Stimulated activated CD4-positive, alpha-beta T cell treated with anti-CD3 and anti-CD28 coated beads, Interleukin-4, amount 100 ng/mL, for 48 hours (primary cell): Measurements from ENCODE around the gene VGF.
"Not testable (repeated sequence)": the region's sequence is repeated elsewhere in the genome, so short reads cannot be mapped to it uniquely, and the experiment has no call there.

Experiments used
- DNase-seq, 2 donors: peaks; one replicate each; pipeline ENCODE4 v3.0.0-alpha.2; 2020; ENCODE audit warnings: low read depth in 2 of 2

VGF gene

DNA sequence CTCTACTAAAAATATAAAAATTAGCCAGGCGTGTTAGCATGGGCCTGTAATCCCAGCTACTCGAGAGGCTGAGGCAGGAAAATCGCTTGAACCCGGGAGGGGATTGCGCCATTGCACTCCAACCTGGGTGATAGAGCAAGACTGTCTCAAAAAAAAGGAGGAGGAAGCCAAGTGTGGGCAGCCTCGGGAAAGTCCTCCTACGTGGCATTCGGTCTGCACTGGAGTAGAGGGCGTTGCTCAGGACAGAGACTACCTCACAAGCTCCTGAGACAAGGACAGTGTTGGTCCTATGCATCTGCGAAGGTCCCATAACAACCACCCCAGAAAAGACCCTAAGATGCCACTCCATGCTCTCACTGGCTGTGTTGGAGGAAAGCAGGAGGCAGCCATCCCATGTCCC is 48.5 kb downstream of the VGF start:
- no peak for DNase-seq

DNA sequence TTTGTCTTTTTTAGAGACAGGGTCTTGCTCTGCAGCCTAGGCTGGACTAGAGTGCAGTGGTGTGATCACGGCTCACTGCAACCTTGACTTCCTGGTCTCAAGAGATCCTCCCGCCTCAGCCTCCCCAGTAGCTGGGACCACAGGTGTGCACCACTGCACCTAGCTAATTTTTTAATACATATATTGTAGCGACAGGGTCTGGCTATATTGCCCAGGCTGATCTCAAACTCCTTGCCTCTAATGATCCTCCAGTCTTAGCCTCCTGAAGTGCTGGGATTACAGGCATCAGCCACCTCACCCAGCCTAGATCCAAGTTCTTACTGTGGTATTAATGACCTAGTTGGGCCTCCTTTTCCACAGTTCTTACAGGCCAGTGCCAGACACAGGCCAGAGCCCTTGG is 50.2 kb downstream of the VGF start:
- DNase-seq = no peak

DNA sequence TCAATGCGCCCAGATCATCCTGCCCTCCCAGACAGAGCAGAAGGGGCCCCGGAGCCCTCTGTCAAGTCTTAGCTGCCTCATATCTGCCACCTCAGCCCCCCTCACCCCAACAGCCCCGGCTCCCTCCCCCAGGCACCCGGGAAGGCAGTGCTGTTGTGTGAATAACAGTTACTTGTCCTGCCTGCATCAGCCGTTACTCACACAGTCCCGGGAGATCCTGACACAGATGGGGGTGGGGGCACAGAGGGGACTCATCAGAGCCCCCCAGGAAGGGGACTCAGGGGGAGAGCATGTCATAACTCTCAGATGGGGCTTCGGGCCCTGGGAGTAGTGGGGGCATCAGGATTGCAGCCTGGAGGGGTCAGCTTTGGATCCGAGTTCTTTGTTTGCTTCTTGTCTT is 50.9 kb downstream of the VGF start:
- no peak for DNase-seq

DNA sequence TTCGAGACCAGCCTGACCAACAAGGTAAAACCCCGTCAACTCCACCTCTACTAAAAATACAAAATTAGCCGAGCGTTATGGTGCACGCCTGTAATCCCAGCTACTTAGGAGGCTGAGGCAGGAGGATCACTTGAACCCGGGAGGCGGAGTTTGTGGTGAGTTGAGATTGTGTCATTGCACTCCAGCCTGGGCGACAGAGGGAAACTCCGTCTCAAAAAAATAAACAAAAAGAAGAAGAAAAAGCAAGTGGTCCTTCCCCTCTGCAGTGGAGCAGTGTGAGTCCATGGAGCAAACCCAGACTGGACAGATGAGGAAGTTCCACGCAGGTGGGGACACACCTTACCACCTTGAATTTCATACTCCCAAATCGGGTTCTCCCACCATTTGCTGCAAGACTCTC is 51.5 kb downstream of the VGF start:
- DNase-seq = no peak

DNA sequence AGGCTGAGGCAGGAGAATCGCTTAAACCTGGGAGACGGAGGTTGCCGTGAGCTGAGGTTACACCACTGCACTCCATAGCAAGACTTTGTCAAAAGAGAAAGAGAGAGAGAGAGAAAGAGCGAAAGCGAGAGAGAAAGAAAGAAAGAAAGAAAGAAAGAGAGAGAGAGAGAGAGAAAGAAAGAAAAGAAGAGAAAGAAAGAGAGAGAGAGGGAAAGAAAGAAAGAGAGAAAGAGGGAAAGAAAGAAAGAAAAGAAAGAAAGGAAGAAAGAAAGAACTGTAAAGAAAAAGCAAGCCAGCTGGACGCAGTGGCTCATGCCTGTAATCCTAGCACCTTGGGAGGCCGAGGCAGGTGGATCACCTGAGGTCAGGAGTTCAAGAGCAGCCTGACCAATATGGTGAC is 52.2 kb downstream of the VGF start:
- not testable (repeated sequence) for DNase-seq
